GM18873 (cell line): ENCODE data around the gene APC.
"Not testable (repeated sequence)": the region's sequence is repeated elsewhere in the genome, so short reads cannot be mapped to it uniquely, and the experiment has no call there.

Experiments
- ATAC-seq: cut with Tn5 transposase; IDR thresholded peaks from one replicate; pipeline ENCODE4 v1.9.1; 2021; ENCODE audit warnings: mild to moderate bottlenecking, moderate library complexity, moderate number of reproducible peaks; ENCODE audit not compliant: unreplicated experiment, low FRiP score

The APC gene

GRCh38 chr5:112848116-112848811 is 110.6 kb downstream of the APC start:
- peak; percentile 99 for ATAC-seq

GRCh38 chr5:112849912-112850311 is 112.2 kb downstream of the APC start:
- no peak for ATAC-seq

DNA sequence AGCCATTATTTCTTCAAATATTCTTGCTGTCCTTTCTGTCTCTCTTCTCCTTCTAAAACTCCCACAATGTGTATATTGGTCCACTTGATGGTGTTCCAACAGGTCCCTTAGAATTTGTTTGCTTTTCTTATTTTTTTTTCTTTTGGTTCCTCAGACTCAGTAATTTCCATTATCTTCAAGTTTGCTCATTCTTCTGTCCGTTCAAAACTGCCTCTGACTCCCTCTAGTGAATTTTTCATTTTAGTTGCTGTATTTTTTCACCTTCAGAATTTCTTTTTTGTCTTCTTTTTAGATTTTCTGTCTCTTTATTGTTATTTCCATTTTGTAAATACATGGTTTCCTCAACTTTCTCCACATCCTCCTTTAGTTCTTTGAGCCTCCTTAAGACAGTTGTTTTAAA is 117.0 kb downstream of the APC start:
- no peak for ATAC-seq

GRCh38 chr5:112857866-112858265 is 120.2 kb downstream of the APC start:
- ATAC-seq, result no peak

DNA sequence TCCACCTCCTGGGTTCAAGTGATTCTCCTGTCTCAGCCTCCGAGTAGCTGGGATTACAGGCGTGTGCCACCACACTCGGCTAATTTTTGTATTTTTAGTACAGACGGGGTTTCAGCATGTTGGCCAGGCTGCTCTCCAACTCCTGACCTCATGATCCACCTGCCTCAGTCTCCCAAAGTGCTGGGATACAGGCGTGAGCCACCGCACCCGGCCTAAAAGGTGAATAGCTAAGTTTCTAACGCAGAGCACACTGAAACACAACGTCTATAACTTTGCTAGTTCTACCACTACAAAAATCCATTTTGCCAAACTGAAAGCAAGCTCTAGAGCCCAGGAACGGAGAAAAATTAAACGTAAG is 122.9 kb downstream of the APC start:
- ATAC-seq, result not testable (repeated sequence)

GRCh38 chr5:112860929-112861637 is 123.4 kb downstream of the APC start, which contains the start of gene SRP19:
SRP19 (plus strand) TSS chr5:112861287; CDS start chr5:112861377, 90 bp downstream.
- peak; percentile 98 for ATAC-seq

- no peak for ATAC-seq
Measured at GRCh38 chr5:112861638-112861985, 123.9 kb downstream of the APC start.

DNA sequence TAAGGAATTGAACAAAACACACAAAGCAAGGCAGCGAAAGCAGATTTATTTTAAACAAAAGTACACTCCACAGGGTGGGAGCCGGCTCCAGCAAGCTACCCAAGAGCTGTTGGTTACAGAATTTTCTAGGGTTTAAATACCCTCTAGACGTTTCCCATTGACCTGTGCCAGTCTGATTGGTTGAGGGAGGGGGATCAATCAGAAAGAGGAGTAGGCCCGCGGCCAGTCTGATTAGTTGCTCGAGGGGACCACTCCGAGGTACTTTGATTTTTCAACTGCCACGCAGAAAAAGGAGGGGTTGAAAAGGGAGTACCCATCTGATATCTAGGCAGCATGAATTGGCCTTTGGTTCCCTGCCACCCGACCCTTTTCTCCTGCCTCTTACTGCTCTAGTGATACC is 124.4 kb downstream of the APC start:
- ATAC-seq, result no peak

GRCh38 chr5:112863549-112863948 is 125.9 kb downstream of the APC start:
- ATAC-seq, result no peak

DNA sequence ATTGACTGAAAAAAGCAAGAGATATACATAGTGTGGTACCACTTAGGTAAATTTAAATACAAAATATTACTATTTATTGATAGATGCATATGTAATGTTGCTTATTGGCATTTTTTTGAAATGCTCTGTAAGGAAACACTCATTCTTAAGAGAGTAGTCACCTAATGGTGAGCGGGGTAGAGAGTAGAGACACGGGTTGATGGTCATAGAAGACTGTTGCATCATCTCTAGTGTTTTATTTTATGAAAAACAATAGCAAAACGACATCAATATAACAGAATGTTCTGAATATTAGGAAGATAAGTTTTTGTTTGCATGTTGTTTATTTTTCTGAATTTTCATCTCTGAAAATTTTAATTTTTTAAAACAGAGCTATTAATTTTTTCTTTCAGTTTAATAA is 127.4 kb downstream of the APC start:
- no peak for ATAC-seq

DNA sequence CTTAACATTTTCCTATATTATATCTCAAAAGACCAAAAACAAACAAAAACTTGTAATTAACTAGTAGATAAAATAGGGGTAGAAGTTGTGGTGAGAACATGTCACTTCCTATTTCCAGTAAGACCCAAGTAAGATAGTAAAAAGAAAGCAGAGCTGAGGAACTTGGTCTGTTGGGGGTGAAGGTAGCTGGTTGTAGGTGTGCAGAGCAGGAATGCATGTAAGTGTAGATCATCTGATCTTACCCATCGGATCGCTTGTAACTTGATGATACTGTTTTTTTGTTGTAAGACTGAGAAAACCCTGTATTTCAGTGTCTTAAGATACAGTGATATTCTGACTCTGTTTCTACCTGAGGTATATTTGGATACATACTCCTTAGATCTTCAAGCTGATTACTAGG is 129.1 kb downstream of the APC start:
- no peak for ATAC-seq

DNA sequence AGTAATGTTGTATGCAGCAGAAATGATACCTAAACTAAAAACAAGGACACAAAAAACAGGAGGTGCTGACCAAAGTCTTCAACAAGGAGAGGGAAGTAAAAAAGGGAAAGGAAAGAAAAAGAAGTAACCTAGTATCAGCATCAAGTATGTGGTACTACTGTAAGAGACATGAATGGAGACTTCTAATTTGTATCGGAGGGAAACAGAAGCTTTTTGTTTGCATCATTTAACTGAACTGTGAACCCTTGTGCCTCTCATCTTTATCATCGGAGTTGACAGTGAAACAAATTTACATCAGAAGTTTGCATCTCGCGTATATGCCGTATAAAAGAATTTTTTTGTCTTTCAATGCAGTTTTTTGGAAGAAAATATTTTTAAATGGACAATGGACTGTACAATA is 129.7 kb downstream of the APC start:
- ATAC-seq, result no peak

GRCh38 chr5:112869948-112870347 is 132.3 kb downstream of the APC start:
- no peak for ATAC-seq

GRCh38 chr5:112870966-112871365 is 133.3 kb downstream of the APC start:
- ATAC-seq, result no peak

GRCh38 chr5:112876362-112876761 is 138.7 kb downstream of the APC start:
- ATAC-seq, result no peak

DNA sequence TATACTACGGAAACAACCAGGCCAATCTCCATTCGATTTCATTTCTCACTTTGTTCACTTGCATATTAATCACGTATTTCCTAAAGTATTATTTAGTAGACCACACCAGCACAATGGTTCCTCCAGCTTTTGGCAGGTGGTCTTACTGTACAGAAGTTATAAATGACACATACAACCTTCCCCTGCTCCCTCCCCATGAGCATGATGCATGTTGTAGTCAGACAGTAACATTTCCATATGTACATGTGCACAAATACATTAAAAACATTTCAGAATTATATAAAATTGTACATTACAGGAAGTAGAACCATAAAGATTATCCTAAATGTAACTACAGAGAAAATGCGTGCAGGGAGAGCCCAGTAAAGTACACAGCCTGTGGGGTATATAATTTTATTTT is 140.4 kb downstream of the APC start:
- ATAC-seq, result no peak

GRCh38 chr5:112878760-112879159 is 141.1 kb downstream of the APC start:
- no peak for ATAC-seq

- ATAC-seq, result no peak
Measured at GRCh38 chr5:112880219-112880964, 142.7 kb downstream of the APC start.

DNA sequence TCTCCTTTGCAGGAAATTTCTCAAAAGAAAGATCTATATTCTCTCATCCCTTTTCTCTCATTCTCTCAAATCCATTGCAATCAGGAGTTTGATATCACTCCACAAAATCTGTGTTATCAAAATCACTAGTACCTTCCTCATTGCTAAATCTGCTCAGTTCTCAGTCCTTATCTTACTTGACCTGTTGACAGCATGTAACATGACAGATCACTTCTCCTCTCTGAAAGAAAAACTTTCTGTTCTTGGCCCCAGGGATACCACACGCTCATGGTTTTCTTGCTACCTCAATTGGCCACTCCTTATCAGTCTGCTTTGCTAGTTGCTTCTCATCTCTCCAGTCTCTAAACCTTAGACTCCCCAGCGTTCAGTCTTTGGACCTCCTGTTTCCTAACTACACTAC is 145.5 kb downstream of the APC start:
- ATAC-seq, result no peak

DNA sequence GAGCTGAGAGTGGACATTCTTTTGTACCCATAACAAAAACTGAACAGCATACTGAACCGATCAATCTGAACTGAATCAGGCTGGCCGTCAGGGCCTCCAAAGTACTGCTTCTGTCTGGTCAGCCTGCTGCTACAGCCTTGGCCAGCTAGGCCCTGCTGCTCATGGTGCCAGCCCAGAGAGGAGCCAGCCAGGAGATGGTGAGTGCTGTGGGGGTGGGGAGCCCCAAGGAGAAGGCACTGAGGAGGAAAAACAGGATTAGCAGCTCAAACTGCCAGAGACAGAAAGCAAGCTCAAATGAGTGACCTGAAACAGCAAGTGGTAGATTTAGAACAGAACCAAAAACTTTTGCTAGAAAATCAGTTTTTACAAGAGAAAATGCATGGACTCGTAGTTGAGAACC is 147.3 kb downstream of the APC start:
- ATAC-seq, result no peak

DNA sequence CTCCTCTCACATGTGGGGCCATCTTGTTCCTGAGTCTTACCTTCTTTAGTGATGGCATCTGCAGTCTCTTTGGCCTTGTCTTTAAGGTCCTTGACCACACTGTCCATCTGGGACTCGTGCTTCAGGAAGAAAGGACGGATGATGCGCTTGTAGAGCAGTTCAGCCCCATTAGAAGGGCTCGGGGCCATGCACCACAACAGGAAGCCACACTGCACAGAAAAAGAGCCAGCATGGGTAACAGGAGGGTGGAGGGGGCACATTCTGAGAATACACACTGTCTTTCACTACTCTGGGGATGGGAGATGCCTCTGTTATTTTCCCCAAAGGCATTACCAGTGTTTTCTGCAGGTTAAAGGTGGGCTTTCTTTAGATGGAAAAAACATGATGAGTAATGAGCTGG is 149.3 kb downstream of the APC start:
- no peak for ATAC-seq

DNA sequence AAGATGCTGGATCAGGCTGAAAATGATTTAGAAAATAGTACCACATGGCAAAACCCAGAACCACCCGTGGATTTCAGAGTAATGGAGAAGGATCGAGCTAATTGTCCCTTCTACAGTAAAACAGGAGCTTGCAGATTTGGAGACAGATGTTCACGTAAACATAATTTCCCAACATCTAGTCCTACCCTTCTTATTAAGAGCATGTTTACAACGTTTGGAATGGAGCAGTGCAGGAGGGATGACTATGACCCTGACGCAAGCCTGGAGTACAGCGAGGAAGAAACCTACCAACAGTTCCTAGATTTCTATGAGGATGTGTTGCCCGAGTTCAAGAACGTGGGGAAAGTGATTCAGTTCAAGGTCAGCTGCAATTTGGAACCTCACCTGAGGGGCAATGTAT is 154.4 kb downstream of the APC start:
- ATAC-seq, result not testable (repeated sequence)
